GM13977 (cell line): ENCODE measurements around the gene IL17RE.
"Not testable (repeated sequence)": the region's sequence is repeated elsewhere in the genome, so short reads cannot be mapped to it uniquely, and the experiment has no call there.

ENCODE experiments used
- DNase-seq: peaks from one replicate; pipeline ENCODE4 v3.0.0; 2012; ENCODE audit warnings: low spot score
- in situ Hi-C: fragments of 300-500 bp; cut with MboI; formaldehyde crosslinking; loops from one replicate; pipeline ENCODE4 v1.12.0; 2022; ENCODE audit warnings: low sequenced_read_pairs, low pct_unique_long_range_greater_than_20kb, mixed read lengths, inconsistent platforms; ENCODE audit not compliant: unreplicated experiment
- TF ChIP-seq, protein P1 (sequence below): IDR thresholded peaks from 2 replicates; pipeline ENCODE4 v1.5.1; 2012; ENCODE audit warnings: mild to moderate bottlenecking, control low read depth; ENCODE audit not compliant: insufficient read depth; ENCODE audit errors: extremely low read depth, missing control alignments

Gene IL17RE

DNA sequence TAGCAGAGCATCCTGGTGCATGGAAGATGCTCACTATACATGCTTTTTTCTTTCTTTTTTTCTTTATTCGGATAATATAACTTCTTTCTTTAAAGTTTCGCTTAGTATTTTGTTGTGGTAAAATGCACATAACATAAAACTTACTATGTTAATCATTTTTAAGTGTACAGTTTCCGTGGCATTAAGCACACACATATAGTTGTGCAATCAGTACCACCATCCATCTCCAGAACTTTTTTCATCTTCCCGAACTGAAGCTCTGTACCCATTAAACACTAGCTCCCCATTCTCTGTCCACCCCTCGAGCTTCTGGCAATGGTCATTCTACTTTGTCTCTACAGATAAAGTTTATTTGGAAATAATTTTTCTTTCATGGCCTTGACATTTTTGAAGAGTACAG, 13.2 kb upstream of the IL17RE start:
- TF ChIP-seq, protein P1, sequence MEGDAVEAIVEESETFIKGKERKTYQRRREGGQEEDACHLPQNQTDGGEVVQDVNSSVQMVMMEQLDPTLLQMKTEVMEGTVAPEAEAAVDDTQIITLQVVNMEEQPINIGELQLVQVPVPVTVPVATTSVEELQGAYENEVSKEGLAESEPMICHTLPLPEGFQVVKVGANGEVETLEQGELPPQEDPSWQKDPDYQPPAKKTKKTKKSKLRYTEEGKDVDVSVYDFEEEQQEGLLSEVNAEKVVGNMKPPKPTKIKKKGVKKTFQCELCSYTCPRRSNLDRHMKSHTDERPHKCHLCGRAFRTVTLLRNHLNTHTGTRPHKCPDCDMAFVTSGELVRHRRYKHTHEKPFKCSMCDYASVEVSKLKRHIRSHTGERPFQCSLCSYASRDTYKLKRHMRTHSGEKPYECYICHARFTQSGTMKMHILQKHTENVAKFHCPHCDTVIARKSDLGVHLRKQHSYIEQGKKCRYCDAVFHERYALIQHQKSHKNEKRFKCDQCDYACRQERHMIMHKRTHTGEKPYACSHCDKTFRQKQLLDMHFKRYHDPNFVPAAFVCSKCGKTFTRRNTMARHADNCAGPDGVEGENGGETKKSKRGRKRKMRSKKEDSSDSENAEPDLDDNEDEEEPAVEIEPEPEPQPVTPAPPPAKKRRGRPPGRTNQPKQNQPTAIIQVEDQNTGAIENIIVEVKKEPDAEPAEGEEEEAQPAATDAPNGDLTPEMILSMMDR = no peak
- in situ Hi-C loops = no loop called here
- no peak for DNase-seq

DNA sequence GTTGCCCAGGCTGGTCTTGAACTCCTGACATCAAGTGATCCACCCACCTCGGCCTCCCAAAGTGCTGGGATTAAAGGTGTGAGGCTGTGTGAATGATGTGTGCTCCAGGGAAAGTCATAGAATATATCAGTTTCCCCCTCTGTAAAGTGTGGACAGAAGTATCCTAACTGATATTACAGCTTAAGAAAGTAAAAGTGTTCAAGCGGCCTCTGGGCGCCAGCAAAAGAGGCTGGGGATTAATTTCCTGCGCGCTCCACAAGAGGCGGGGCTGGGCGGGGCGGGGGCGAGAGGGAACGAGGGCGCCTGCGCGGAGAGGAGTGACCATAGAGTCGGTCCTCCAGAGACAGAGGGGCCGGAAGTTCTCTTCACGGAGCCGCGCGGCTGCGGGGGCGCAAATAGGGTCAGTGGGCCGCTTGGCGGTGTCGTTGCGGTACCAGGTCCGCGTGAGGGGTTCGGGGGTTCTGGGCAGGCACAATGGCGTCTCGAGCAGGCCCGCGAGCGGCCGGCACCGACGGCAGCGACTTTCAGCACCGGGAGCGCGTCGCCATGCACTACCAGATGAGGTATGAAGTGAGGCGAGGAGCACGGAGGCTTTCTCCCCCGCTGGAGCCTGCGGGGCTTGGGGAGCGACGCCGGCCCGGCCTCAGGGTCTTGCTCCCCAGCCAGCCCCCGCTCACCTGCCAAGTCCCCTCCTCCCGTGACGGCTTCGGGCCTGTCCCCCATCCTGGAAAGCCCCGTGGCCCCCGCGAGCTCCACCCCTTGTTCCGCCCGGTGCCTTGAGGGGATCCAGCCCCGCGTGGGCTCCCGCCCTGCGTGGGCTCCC, 12.2 kb upstream of the IL17RE start, which contains the start of gene JAGN1:
Gene JAGN1, plus strand, starts transcription at position 362 of the 823 bp plus-strand sequence. Its CDS starts 113 bp downstream, at position 475.
- peak; percentile 94 for DNase-seq
- in situ Hi-C loops = no loop called here
- TF ChIP-seq, protein P1 = no peak

GRCh38 chr3:9891072-9891622, 11.5 kb upstream of the IL17RE start:
- in situ Hi-C loops = no loop called here
- no peak for DNase-seq
- TF ChIP-seq, protein P1 = no peak

- in situ Hi-C loops = no loop called here
- TF ChIP-seq, protein P1 = no peak
- DNase-seq = no peak
Observed at GRCh38 chr3:9893739-9894138, 8.9 kb upstream of the IL17RE start.

DNA sequence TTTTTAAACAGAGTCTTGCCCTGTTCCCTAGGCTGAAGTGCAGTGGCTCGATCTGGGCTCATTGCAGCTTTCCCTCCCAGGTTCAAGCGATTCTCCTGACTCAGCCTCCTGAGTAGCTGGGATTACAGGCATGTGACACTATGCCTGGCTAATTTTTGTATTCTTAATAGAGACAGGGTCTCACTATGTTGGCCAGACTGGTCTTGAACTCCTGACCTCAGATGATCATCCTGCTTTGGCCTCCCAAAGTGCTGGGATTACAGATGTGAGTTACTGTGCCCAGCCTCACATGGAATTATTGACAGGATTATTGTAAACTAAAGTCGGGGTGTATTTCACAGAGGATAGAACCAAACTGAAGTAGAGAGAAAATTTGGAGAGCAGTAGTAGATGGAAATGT, 6.9 kb upstream of the IL17RE start:
- not testable (repeated sequence) for DNase-seq

DNA sequence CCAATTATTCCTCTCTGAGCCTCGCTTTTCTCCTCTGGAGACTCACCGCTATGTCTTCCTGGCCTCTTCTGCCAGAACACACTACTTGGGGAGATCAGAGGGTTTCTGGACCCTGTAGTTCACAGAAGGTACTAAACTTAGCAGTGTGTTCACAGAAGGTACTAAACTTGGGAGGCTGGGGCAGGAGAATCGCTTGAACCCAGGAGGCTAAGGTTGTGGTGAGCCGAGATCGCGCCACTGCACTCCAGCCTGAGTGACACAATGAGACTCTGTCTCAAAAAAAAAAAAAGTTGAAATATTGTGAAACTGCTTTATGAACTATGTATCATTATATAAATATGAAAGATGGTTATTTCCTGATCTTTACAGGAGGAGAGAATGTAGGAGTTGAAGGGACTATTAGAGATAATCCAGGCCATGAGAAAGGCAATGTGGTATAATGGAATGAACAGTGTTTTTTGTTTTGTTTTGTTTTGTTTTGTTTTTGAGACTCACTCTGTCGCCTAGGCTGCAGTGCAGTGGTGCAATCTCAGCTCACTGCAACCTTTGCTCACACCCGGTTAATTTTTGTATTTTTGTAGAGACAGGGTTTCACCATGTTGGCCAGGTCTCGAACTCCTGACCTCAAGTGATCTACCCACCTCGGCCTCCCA, 5.8 kb upstream of the IL17RE start:
- DNase-seq, in situ Hi-C loops: not testable (repeated sequence)

More for the DNA sequence above, 6.9 kb upstream of the IL17RE start:
- in situ Hi-C loops = not testable (repeated sequence)

- DNase-seq = no peak
- in situ Hi-C loops = no loop called here
- TF ChIP-seq, protein P1 = no peak
Observed at GRCh38 chr3:9897408-9898372, 5.0 kb upstream of the IL17RE start.
